Progenitor cell of endocrine pancreas (in vitro differentiated cells): Measurements from ENCODE around the gene TRIP6. TPM values are rescaled to one million over a fixed set of nuclear protein-coding genes. Genes with fewer than 3 reads are reported as not detected.

ENCODE experiments used
- DNase-seq: peaks from one replicate; pipeline ENCODE4 v3.0.0; 2021; ENCODE audit warnings: low spot score; ENCODE audit not compliant: unreplicated experiment
- H3K27ac Mint-ChIP-seq: 2 replicates; pipeline ENCODE4 v1.8.0; 2021; ENCODE audit warnings: mild to moderate bottlenecking, moderate library complexity, mixed read lengths
- H3K27me3 Mint-ChIP-seq: 2 replicates; pipeline ENCODE4 v1.8.0; 2021; ENCODE audit warnings: mixed read lengths
- H3K36me3 Mint-ChIP-seq: 2 replicates; pipeline ENCODE4 v1.8.0; 2022; ENCODE audit warnings: mixed read lengths; ENCODE audit not compliant: insufficient read depth
- H3K4me1 Mint-ChIP-seq: 2 replicates; pipeline ENCODE4 v1.8.0; 2021; ENCODE audit warnings: low read depth, mixed read lengths
- H3K4me3 Mint-ChIP-seq: 2 replicates; pipeline ENCODE4 v1.8.0; 2021; ENCODE audit warnings: low read depth, mild to moderate bottlenecking, moderate library complexity, mixed read lengths
- H3K9me3 Mint-ChIP-seq: 2 replicates; pipeline ENCODE4 v1.8.0; 2021; ENCODE audit warnings: low read depth, mixed read lengths
- CTCF ChIP-seq: fragments of 200-600 bp; sonication (generic); IDR thresholded peaks from one replicate; pipeline ENCODE4 v1.5.0; 2021; ENCODE audit warnings: antibody characterized with exemption, mild to moderate bottlenecking; ENCODE audit not compliant: unreplicated experiment
- total RNA-seq: library from RNA; stranded (reverse); gene quantifications from 2 replicates; pipeline ENCODE4 v1.2.1, GENCODE V29; 2021

The TRIP6 gene
- total RNA-seq, 1 donor from 2014 or later: 76.9 TPM

GRCh38 chr7:100823140-100823525, 44.1 kb upstream of the TRIP6 start:
- DNase-seq: no peak
- Mint-ChIP-seq H3K27ac (no peak overlapping the region), H3K9me3 (no peaks in the 10 kb centered on the region), H3K27me3 (no peaks in the 10 kb centered on the region), H3K4me1 (peaks cover 19% of the 10 kb centered on the region), H3K36me3 (peaks cover 21% of the 10 kb centered on the region), H3K4me3 (peak overlapping the region; percentile 29)
- no peak for TF ChIP-seq CTCF

DNA sequence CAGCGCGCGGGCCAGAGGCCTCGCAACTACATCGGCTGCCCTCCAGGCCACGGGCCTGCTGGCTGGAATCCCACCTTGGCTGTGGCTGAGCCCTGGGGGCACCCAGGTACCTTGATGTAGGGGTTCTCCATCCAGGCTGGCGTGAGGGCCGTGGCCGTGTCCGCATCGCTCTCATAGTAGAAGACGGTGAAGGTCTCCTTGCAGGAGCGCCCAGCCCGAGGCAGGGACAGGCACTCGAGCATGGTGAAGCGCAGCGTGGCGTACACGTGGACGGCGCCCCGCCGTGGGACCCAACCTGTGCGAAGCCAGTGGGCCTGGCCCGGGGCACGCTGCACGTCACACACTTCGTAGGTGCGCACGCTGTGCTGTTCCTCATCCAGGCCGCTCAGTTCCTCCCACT, 43.7 kb upstream of the TRIP6 start:
- Mint-ChIP-seq H3K27ac (no peak overlapping the region), H3K4me3 (peak overlapping the region; percentile 99), H3K36me3 (peaks cover 21% of the 10 kb centered on the region), H3K27me3 (no peaks in the 10 kb centered on the region), H3K4me1 (peaks cover 19% of the 10 kb centered on the region), H3K9me3 (no peaks in the 10 kb centered on the region)
- no peak for TF ChIP-seq CTCF
- no peak for DNase-seq

GRCh38 chr7:100824499-100825214, 42.5 kb upstream of the TRIP6 start:
- DNase-seq: no peak
- H3K9me3 Mint-ChIP-seq: no peaks in the 10 kb centered on the region
- no peaks in the 10 kb centered on the region for H3K27me3 Mint-ChIP-seq
- peaks cover 14% of the 10 kb centered on the region for H3K36me3 Mint-ChIP-seq
- TF ChIP-seq CTCF: no peak
- peak overlapping the region; percentile 99 for H3K4me3 Mint-ChIP-seq
- H3K4me1 Mint-ChIP-seq: peaks cover 23% of the 10 kb centered on the region
- H3K27ac Mint-ChIP-seq: no peak overlapping the region

GRCh38 chr7:100825215-100825671, 41.9 kb upstream of the TRIP6 start:
- DNase-seq: no peak
- no peaks in the 10 kb centered on the region for H3K27me3 Mint-ChIP-seq
- peaks cover 23% of the 10 kb centered on the region for H3K4me1 Mint-ChIP-seq
- H3K4me3 Mint-ChIP-seq: peak overlapping the region; percentile 99
- no peaks in the 10 kb centered on the region for H3K9me3 Mint-ChIP-seq
- no peak for TF ChIP-seq CTCF
- H3K27ac Mint-ChIP-seq: no peak overlapping the region
- peaks cover 10% of the 10 kb centered on the region for H3K36me3 Mint-ChIP-seq

DNA sequence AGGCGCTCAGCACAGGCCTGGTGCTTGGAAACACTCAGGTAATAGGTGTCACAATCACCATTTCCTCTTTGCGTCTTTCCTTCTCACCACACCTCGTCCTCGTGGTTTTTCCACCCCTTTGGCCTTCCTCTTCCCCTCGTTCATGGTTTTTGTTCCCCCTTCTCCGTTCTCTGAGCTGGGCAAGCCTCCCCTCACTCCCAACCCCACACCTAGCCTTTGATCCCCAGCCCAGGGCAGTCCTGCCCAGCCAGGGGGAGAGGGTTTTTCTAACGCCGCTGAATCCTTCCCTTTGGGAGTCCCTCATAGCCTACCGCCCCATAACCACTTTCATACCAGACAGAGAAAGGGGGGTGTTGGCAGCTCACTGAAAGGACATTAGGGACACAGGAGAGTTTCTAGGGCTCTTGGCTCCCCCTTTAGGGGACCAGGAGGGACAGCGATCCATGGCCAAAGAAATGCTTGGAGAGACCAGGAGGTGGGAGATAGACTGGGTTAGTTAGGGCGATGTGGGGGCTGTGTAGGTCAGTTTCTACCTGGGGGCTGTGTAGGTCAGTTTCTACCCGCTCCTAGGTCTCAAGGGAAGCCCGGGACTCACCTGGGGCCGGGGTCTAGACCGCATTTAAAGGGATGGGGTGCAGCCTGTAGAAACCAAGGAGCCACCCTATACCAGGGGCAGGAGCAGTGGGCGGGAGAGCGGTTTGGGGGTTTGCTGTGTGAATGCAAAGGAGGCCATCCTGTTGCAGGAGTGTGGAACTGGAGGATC, 41.3 kb upstream of the TRIP6 start:
- H3K36me3 Mint-ChIP-seq: peaks cover 6% of the 10 kb centered on the region
- H3K27me3 Mint-ChIP-seq: no peaks in the 10 kb centered on the region
- peak overlapping the region; percentile 98 for H3K27ac Mint-ChIP-seq
- peaks cover 29% of the 10 kb centered on the region for H3K4me1 Mint-ChIP-seq
- H3K4me3 Mint-ChIP-seq: peak overlapping the region; percentile 99
- no peak for DNase-seq
- H3K9me3 Mint-ChIP-seq: no peaks in the 10 kb centered on the region
- peak; percentile 35 for TF ChIP-seq CTCF
